CD8-positive, alpha-beta memory T cell (primary cell): ENCODE data around the gene PER3. TPM values are rescaled to one million over a fixed set of nuclear protein-coding genes. Genes with fewer than 3 reads are reported as not detected.

Source experiments
- CTCF ChIA-PET: fragments of 350-600 bp; sonication (Branson Sonifier 250); formaldehyde crosslinking; loops from one replicate; lab custom pipeline; 2021; ENCODE audit warnings: antibody characterized with exemption; lab: Charles Lee
- POLR2A ChIA-PET: fragments of 350-600 bp; sonication (Branson Sonifier 250); formaldehyde crosslinking; loops from one replicate; lab custom pipeline; 2021; ENCODE audit warnings: antibody characterized with exemption; lab: Charles Lee
- DNase-seq, 5 donors: peaks; one replicate each; pipeline versions ENCODE4 v3.0.0 to v3.0.0-alpha.2; 2020 to 2022; ENCODE audit warnings: mixed read lengths in 1 of 5
- H3K27ac ChIP-seq: one replicate; pipeline ENCODE4 v1.7.0; 2013; ENCODE audit warnings: low read depth, mild to moderate bottlenecking, low read length, moderate library complexity
- H3K27me3 ChIP-seq: 2 replicates; pipeline ENCODE4 v1.7.0; 2013; ENCODE audit warnings: low read length, mild to moderate bottlenecking; ENCODE audit not compliant: insufficient read depth, poor library complexity, severe bottlenecking
- H3K36me3 ChIP-seq: 2 replicates; pipeline ENCODE4 v1.7.0; 2013; ENCODE audit warnings: mild to moderate bottlenecking, low read length, moderate library complexity; ENCODE audit not compliant: insufficient read depth
- H3K4me1 ChIP-seq: 2 replicates; pipeline ENCODE4 v1.7.0; 2013; ENCODE audit warnings: mild to moderate bottlenecking, low read length, moderate library complexity; ENCODE audit not compliant: insufficient read depth
- H3K4me3 ChIP-seq: 2 replicates; pipeline ENCODE4 v1.7.0; 2013; ENCODE audit warnings: mild to moderate bottlenecking, low read length
- H3K9me3 ChIP-seq: 2 replicates; pipeline ENCODE4 v1.7.0; 2013; ENCODE audit warnings: mild to moderate bottlenecking, low read length
- H3K27ac Mint-ChIP-seq, 8 donors: one replicate each; pipeline ENCODE4 v1.8.0; 2020 to 2021; ENCODE audit warnings: mixed read lengths in 8 of 8, mild to moderate bottlenecking in 6 of 8, inconsistent platforms in 3 of 8, moderate library complexity in 3 of 8
- H3K27me3 Mint-ChIP-seq, 2 donors: one replicate each; pipeline ENCODE4 v1.8.0; 2020 to 2021; ENCODE audit warnings: mixed read lengths in 2 of 2, mild to moderate bottlenecking in 1 of 2, moderate library complexity in 1 of 2
- H3K36me3 Mint-ChIP-seq, 3 donors: one replicate each; pipeline ENCODE4 v1.8.0; 2020 to 2021; ENCODE audit warnings: mixed read lengths in 3 of 3, inconsistent platforms in 1 of 3, mild to moderate bottlenecking in 1 of 3
- H3K4me1 Mint-ChIP-seq, 3 donors: one replicate each; pipeline ENCODE4 v1.8.0; 2020 to 2021; ENCODE audit warnings: mixed read lengths in 3 of 3, inconsistent platforms in 1 of 3, mild to moderate bottlenecking in 1 of 3
- H3K4me3 Mint-ChIP-seq, 7 donors: one replicate each; pipeline ENCODE4 v1.8.0; 2020 to 2021; ENCODE audit warnings: mixed read lengths in 7 of 7, mild to moderate bottlenecking in 6 of 7, moderate library complexity in 4 of 7, inconsistent platforms in 2 of 7
- H3K9me3 Mint-ChIP-seq, 5 donors: one replicate each; pipeline ENCODE4 v1.8.0; 2020 to 2022; ENCODE audit warnings: mixed read lengths in 5 of 5, mild to moderate bottlenecking in 3 of 5, moderate library complexity in 2 of 5, inconsistent platforms in 1 of 5
- polyA plus RNA-seq: library from polyadenylated mRNA; unstranded; fragments of 300-500 nt; fragmentation: Illumina TruSeq; gene quantifications from one replicate; pipeline ENCODE4 v1.2.3, GENCODE V29; 2021
- total RNA-seq, 2 experiments: library from RNA; stranded (reverse); gene quantifications; one replicate each; pipeline ENCODE4 v1.2.3, GENCODE V29; 2021

The PER3 gene
- total and polyA plus RNA-seq, 3 experiments from 2014 or later: 4.7 to 6.3 (median 4.7) TPM

GRCh38 chr1:7842517-7842916, 58.4 kb downstream of the PER3 start:
- Histone ChIP-seq H3K27me3 (no peaks in the 10 kb centered on the region), H3K9me3 (no peaks in the 10 kb centered on the region), H3K36me3 (peaks cover 6% of the 10 kb centered on the region), H3K4me3 (no peak overlapping the region), H3K27ac (no peak overlapping the region), H3K4me1 (no peaks in the 10 kb centered on the region)
- Mint-ChIP-seq H3K27ac (peak overlapping the region in 1 of 8 donors; percentile 33), H3K27me3 (no peaks in the 10 kb centered on the region), H3K36me3 (peaks cover 20 to 49% (median 35%) of the 10 kb centered on the region in 3 donors), H3K4me3 (no peak overlapping the region), H3K9me3 (peaks cover 7 to 18% (median 15%) of the 10 kb centered on the region in 5 donors), H3K4me1 (peaks cover 4 to 16% (median 5%) of the 10 kb centered on the region in 3 donors)
- ChIA-PET CTCF (no interaction called here), POLR2A (no interaction called here)
- no peak for DNase-seq

- no peak overlapping the region for H3K4me3 ChIP-seq
- POLR2A ChIA-PET: no interaction called here
- H3K27ac Mint-ChIP-seq: no peak overlapping the region
- H3K36me3 Mint-ChIP-seq: peaks cover 2 to 25% (median 7%) of the 10 kb centered on the region in 3 donors
- peaks cover 0 to 2% of the 10 kb centered on the region in 2 donors for H3K27me3 Mint-ChIP-seq
- no peaks in the 10 kb centered on the region for H3K9me3 Mint-ChIP-seq
- H3K4me1 Mint-ChIP-seq: peaks cover 4 to 16% (median 5%) of the 10 kb centered on the region in 3 donors
- no peak for DNase-seq
- no peak overlapping the region for H3K27ac ChIP-seq
- no peaks in the 10 kb centered on the region for H3K27me3 ChIP-seq
- no peaks in the 10 kb centered on the region for H3K4me1 ChIP-seq
- no peaks in the 10 kb centered on the region for H3K36me3 ChIP-seq
- no peaks in the 10 kb centered on the region for H3K9me3 ChIP-seq
- H3K4me3 Mint-ChIP-seq: no peak overlapping the region
- CTCF ChIA-PET: no interaction called here
Observed at GRCh38 chr1:7845761-7846160, 61.7 kb downstream of the PER3 start.

GRCh38 chr1:7846656-7847055, 62.6 kb downstream of the PER3 start:
- Histone ChIP-seq H3K9me3 (no peaks in the 10 kb centered on the region), H3K27me3 (no peaks in the 10 kb centered on the region), H3K27ac (no peak overlapping the region), H3K4me3 (no peak overlapping the region), H3K4me1 (no peaks in the 10 kb centered on the region), H3K36me3 (no peaks in the 10 kb centered on the region)
- CTCF ChIA-PET: no interaction called here
- Mint-ChIP-seq H3K4me3 (no peak overlapping the region), H3K27ac (no peak overlapping the region), H3K36me3 (peaks cover 0 to 18% (median 2%) of the 10 kb centered on the region in 3 donors), H3K4me1 (peaks cover 4 to 14% (median 5%) of the 10 kb centered on the region in 3 donors), H3K27me3 (peaks cover 0 to 2% of the 10 kb centered on the region in 2 donors), H3K9me3 (no peaks in the 10 kb centered on the region)
- POLR2A ChIA-PET: no interaction called here
- DNase-seq: no peak

- Histone ChIP-seq H3K36me3 (no peaks in the 10 kb centered on the region), H3K9me3 (no peaks in the 10 kb centered on the region), H3K27me3 (no peaks in the 10 kb centered on the region), H3K4me3 (no peak overlapping the region), H3K27ac (no peak overlapping the region), H3K4me1 (no peaks in the 10 kb centered on the region)
- peaks cover 3 to 7% (median 3%) of the 10 kb centered on the region in 3 donors for H3K4me1 Mint-ChIP-seq
- no peak for DNase-seq
- no peak overlapping the region for H3K4me3 Mint-ChIP-seq
- ChIA-PET POLR2A (no interaction called here), CTCF (no interaction called here)
- peaks cover 0 to 2% of the 10 kb centered on the region in 2 donors for H3K27me3 Mint-ChIP-seq
- peaks cover 0 to 15% (median 2%) of the 10 kb centered on the region in 3 donors for H3K36me3 Mint-ChIP-seq
- no peak overlapping the region for H3K27ac Mint-ChIP-seq
- H3K9me3 Mint-ChIP-seq: no peaks in the 10 kb centered on the region
Observed at GRCh38 chr1:7847599-7847998, 63.5 kb downstream of the PER3 start.

GRCh38 chr1:7850786-7851185, 66.7 kb downstream of the PER3 start:
- H3K27me3 Mint-ChIP-seq: peaks cover 2 to 4% of the 10 kb centered on the region in 2 donors
- H3K36me3 Mint-ChIP-seq: no peaks in the 10 kb centered on the region
- H3K9me3 ChIP-seq: no peaks in the 10 kb centered on the region
- ChIA-PET POLR2A (no interaction called here), CTCF (no interaction called here)
- H3K4me1 Mint-ChIP-seq: no peaks in the 10 kb centered on the region
- DNase-seq: no peak
- H3K36me3 ChIP-seq: no peaks in the 10 kb centered on the region
- H3K4me1 ChIP-seq: no peaks in the 10 kb centered on the region
- H3K27ac ChIP-seq: no peak overlapping the region
- H3K4me3 Mint-ChIP-seq: no peak overlapping the region
- no peak overlapping the region for H3K4me3 ChIP-seq
- H3K27me3 ChIP-seq: no peaks in the 10 kb centered on the region
- no peaks in the 10 kb centered on the region for H3K9me3 Mint-ChIP-seq
- no peak overlapping the region for H3K27ac Mint-ChIP-seq

- no peaks in the 10 kb centered on the region for H3K4me1 ChIP-seq
- no peaks in the 10 kb centered on the region for H3K36me3 Mint-ChIP-seq
- no peak within 1 kb of the TSS for H3K4me3 Mint-ChIP-seq
- H3K36me3 ChIP-seq: no peaks in the 10 kb centered on the region
- no peaks in the 10 kb centered on the region for H3K9me3 Mint-ChIP-seq
- H3K4me3 ChIP-seq: no peak within 1 kb of the TSS
- no peak within 1 kb of the TSS for H3K27ac ChIP-seq
- ChIA-PET CTCF (no interaction called here), POLR2A (no interaction called here)
- H3K9me3 ChIP-seq: no peaks in the 10 kb centered on the region
- DNase-seq: no peak
- peaks cover 0 to 6% (median 5%) of the 10 kb centered on the region in 3 donors for H3K4me1 Mint-ChIP-seq
- H3K27me3 ChIP-seq: no peaks in the 10 kb centered on the region
- H3K27me3 Mint-ChIP-seq: peaks cover 2 to 4% of the 10 kb centered on the region in 2 donors
- H3K27ac Mint-ChIP-seq: no peak within 1 kb of the TSS
Observed at GRCh38 chr1:7852804-7853683, 69.0 kb downstream of the PER3 start, which contains the start of gene UTS2. TSS of gene UTS2 (minus strand) at chr1:7853065. CDS start at chr1:7853003, 62 bp downstream.

- ChIA-PET CTCF (no interaction called here), POLR2A (no interaction called here)
- H3K4me3 ChIP-seq: no peak overlapping the region
- DNase-seq: no peak
- no peaks in the 10 kb centered on the region for H3K36me3 ChIP-seq
- H3K9me3 ChIP-seq: no peaks in the 10 kb centered on the region
- no peaks in the 10 kb centered on the region for H3K4me1 ChIP-seq
- Mint-ChIP-seq H3K36me3 (no peaks in the 10 kb centered on the region), H3K4me1 (peaks cover 0 to 6% (median 5%) of the 10 kb centered on the region in 3 donors), H3K27me3 (peaks cover 2 to 4% of the 10 kb centered on the region in 2 donors), H3K9me3 (no peaks in the 10 kb centered on the region), H3K4me3 (no peak overlapping the region), H3K27ac (no peak overlapping the region)
- H3K27ac ChIP-seq: no peak overlapping the region
- no peaks in the 10 kb centered on the region for H3K27me3 ChIP-seq
Observed at GRCh38 chr1:7853684-7854026, 69.6 kb downstream of the PER3 start.

- no peaks in the 10 kb centered on the region for H3K36me3 Mint-ChIP-seq
- CTCF ChIA-PET: no interaction called here
- peaks cover 0 to 6% (median 5%) of the 10 kb centered on the region in 3 donors for H3K4me1 Mint-ChIP-seq
Observed at GRCh38 chr1:7856345-7856744, 72.3 kb downstream of the PER3 start.

More at GRCh38 chr1:7856345-7856744, 72.3 kb downstream of the PER3 start:
- Mint-ChIP-seq H3K9me3 (no peaks in the 10 kb centered on the region), H3K4me3 (peak overlapping the region in 1 of 7 donors; percentile 39), H3K27ac (peak overlapping the region in 2 of 8 donors; percentile 1 to 6), H3K27me3 (peaks cover 0 to 4% of the 10 kb centered on the region in 2 donors)
- DNase-seq: no peak
- Histone ChIP-seq H3K4me3 (no peak overlapping the region), H3K4me1 (no peaks in the 10 kb centered on the region), H3K9me3 (no peaks in the 10 kb centered on the region), H3K36me3 (no peaks in the 10 kb centered on the region), H3K27ac (no peak overlapping the region), H3K27me3 (no peaks in the 10 kb centered on the region)
- POLR2A ChIA-PET: no interaction called here
